IMR-90 (cell line): ENCODE results near the gene ESPL1. TPM values are rescaled to one million over a fixed set of nuclear protein-coding genes. Genes with fewer than 3 reads are reported as not detected.
A peak's percentile ranks its signal among the peaks of the same experiment; 100 is the strongest.

Experiments
- ATAC-seq: fragments of 200-7000 bp; cut with Tn5 transposase; 2 replicates; pipeline ENCODE4 v1.9.1; 2020; ENCODE audit warnings: low read depth, mild to moderate bottlenecking, moderate library complexity
- BruUV-seq: library from RNA; stranded (reverse); fragments of 400-500 nt; replicated peaks from 2 replicates; lab custom pipeline; 2021; lab: Mats Ljungman, UMichigan
- CTCF ChIA-PET: fragments of 300-600 bp; formaldehyde crosslinking; extraction: SDS; loops from one replicate; lab custom pipeline; 2021; ENCODE audit warnings: antibody characterized with exemption; lab: Yijun Ruan, JAX
- POLR2A ChIA-PET: fragments of 300-600 bp; sonication (Branson Sonifier 250); formaldehyde crosslinking; loops from one replicate; lab custom pipeline; 2022; ENCODE audit warnings: antibody characterized with exemption; ENCODE audit not compliant: unreplicated experiment; lab: Charles Lee
- DNase-seq: peaks from one replicate; pipeline ENCODE4 v3.0.0; 2013
- H2AFZ ChIP-seq: replicated peaks from 2 replicates; pipeline ENCODE3; 2013; ENCODE audit warnings: low read length, mild to moderate bottlenecking; ENCODE audit not compliant: poor library complexity
- H2AK5ac ChIP-seq: 2 replicates; pipeline ENCODE4 v1.6.1; 2013; ENCODE audit warnings: low read depth, low read length, inconsistent platforms
- H2AK9ac ChIP-seq: replicated peaks from 2 replicates; pipeline ENCODE3; 2013; ENCODE audit warnings: mild to moderate bottlenecking, low read depth, low read length, moderate library complexity; ENCODE audit not compliant: poor library complexity
- H2BK120ac ChIP-seq: 2 replicates; pipeline ENCODE4 v1.6.1; 2013; ENCODE audit warnings: low read depth, low read length, inconsistent platforms
- H2BK15ac ChIP-seq: 3 replicates; pipeline ENCODE4 v1.6.1; 2013; ENCODE audit warnings: low read depth, low read length, inconsistent platforms
- H2BK20ac ChIP-seq: 2 replicates; pipeline ENCODE4 v1.6.1; 2013; ENCODE audit warnings: low read depth, mild to moderate bottlenecking, inconsistent platforms, low read length, moderate library complexity
- H2BK5ac ChIP-seq: 2 replicates; pipeline ENCODE4 v1.6.1; 2013; ENCODE audit warnings: mild to moderate bottlenecking, low read depth, low read length, inconsistent platforms; ENCODE audit not compliant: poor library complexity, severe bottlenecking
- H3K14ac ChIP-seq: replicated peaks from 2 replicates; pipeline ENCODE4 v1.6.1; 2013; ENCODE audit warnings: low read depth, low read length, inconsistent platforms
- H3K18ac ChIP-seq: 2 replicates; pipeline ENCODE4 v1.6.1; 2013; ENCODE audit warnings: low read depth, low read length, control low read depth
- H3K23ac ChIP-seq: 2 replicates; pipeline ENCODE4 v1.6.1; 2013; ENCODE audit warnings: low read depth, low read length, inconsistent platforms
- H3K27ac ChIP-seq: 2 replicates; pipeline ENCODE4 v1.5.1; 2013; ENCODE audit warnings: mild to moderate bottlenecking, control low read depth, low read length; ENCODE audit not compliant: insufficient read depth
- H3K27me3 ChIP-seq: 2 replicates; pipeline ENCODE4 v1.6.1; 2013; ENCODE audit warnings: low read length; ENCODE audit not compliant: control insufficient read depth, insufficient read depth
- H3K36me3 ChIP-seq: 2 replicates; pipeline ENCODE4 v1.6.1; 2013; ENCODE audit warnings: low read length, mixed read lengths; ENCODE audit not compliant: control insufficient read depth, insufficient read depth
- H3K4ac ChIP-seq: 2 replicates; pipeline ENCODE4 v1.6.1; 2013; ENCODE audit warnings: low read depth, low read length, inconsistent platforms
- H3K4me1 ChIP-seq: 2 replicates; pipeline ENCODE4 v1.6.1; 2013; ENCODE audit warnings: low read length, mixed read lengths; ENCODE audit not compliant: control insufficient read depth, insufficient read depth
- H3K4me2 ChIP-seq: 2 replicates; pipeline ENCODE4 v1.6.1; 2013; ENCODE audit warnings: low read depth, mild to moderate bottlenecking, control low read depth, low read length, moderate library complexity
- H3K4me3 ChIP-seq: 2 replicates; pipeline ENCODE4 v1.5.1; 2013; ENCODE audit warnings: low read depth, mild to moderate bottlenecking, control low read depth, low read length, moderate library complexity; ENCODE audit not compliant: insufficient read depth
- H3K56ac ChIP-seq: 2 replicates; pipeline ENCODE4 v1.6.1; 2013; ENCODE audit warnings: low read length, inconsistent platforms; ENCODE audit not compliant: insufficient read depth; ENCODE audit errors: extremely low read depth
- H3K79me1 ChIP-seq, 2 experiments: 2 replicates each; pipeline ENCODE4 v1.6.1; 2013; ENCODE audit warnings: low read length in 2 of 2, inconsistent platforms in 1 of 2, low read depth in 1 of 2
- H3K9ac ChIP-seq: 2 replicates; pipeline ENCODE4 v1.6.1; 2013; ENCODE audit warnings: low read depth, low read length, control low read depth
- H3K9me1 ChIP-seq: 2 replicates; pipeline ENCODE4 v1.6.1; 2013; ENCODE audit warnings: low read length, inconsistent platforms; ENCODE audit not compliant: insufficient read depth
- H3K9me3 ChIP-seq: 2 replicates; pipeline ENCODE4 v1.6.1; 2013; ENCODE audit warnings: low read length; ENCODE audit not compliant: control insufficient read depth, insufficient read depth
- H4K20me1 ChIP-seq: 2 replicates; pipeline ENCODE4 v1.6.1; 2013; ENCODE audit warnings: low read length, inconsistent platforms; ENCODE audit not compliant: insufficient read depth
- H4K5ac ChIP-seq: 2 replicates; pipeline ENCODE4 v1.6.1; 2013; ENCODE audit warnings: mild to moderate bottlenecking, low read depth, low read length, control low read depth
- H4K8ac ChIP-seq, 2 experiments: 2 replicates each; pipeline ENCODE4 v1.6.1; 2013; ENCODE audit warnings: low read depth in 2 of 2, low read length in 2 of 2, control low read depth in 1 of 2, inconsistent platforms in 1 of 2
- H4K91ac ChIP-seq: 2 replicates; pipeline ENCODE4 v1.6.1; 2013; ENCODE audit warnings: low read depth, low read length, inconsistent platforms; ENCODE audit not compliant: insufficient read depth
- CEBPB ChIP-seq: IDR thresholded peaks from 2 replicates; pipeline ENCODE4 v1.6.1; 2012; ENCODE audit warnings: low read depth, low read length, improper control_type of control experiment
- CHD1 ChIP-seq: IDR thresholded peaks from 2 replicates; pipeline ENCODE4 v1.6.1; 2012; ENCODE audit warnings: low read depth, low read length, improper control_type of control experiment
- MAFK ChIP-seq: IDR thresholded peaks from 2 replicates; pipeline ENCODE4 v1.6.1; 2012; ENCODE audit warnings: low read depth, low read length, improper control_type of control experiment
- WGBS, 2 experiments: methylation state at CpG; one replicate each; pipeline versions ENCODE4 v1.1.5 to v1.1.7; 2013; ENCODE audit warnings: missing lambda C conversion rate in 2 of 2; ENCODE audit not compliant: insufficient read length in 1 of 2; ENCODE audit errors: extremely low coverage in 2 of 2; 5-methylcytosine and 5-hydroxymethylcytosine counted together
- dilution Hi-C: fragments of 300-500 bp; cut with HindIII; formaldehyde crosslinking; loops from one replicate; pipeline ENCODE4 v1.14.3; 2018; ENCODE audit warnings: low sequenced_read_pairs; ENCODE audit not compliant: unreplicated experiment
- in situ Hi-C: fragments of 300-500 bp; cut with MboI; formaldehyde crosslinking; loops from 3 replicates; pipeline ENCODE4 v1.14.3; 2019; ENCODE audit warnings: low sequenced_read_pairs, inconsistent platforms, mixed read lengths
- intact Hi-C: fragments of 100-400 bp; cut with micrococcal nuclease; formaldehyde crosslinking; loops from 2 replicates; pipeline ENCODE4 v1.10.0; 2022
- polyA plus RNA-seq, 3 experiments: library from polyadenylated mRNA; depleted of rRNA; stranded (reverse); fragments of >200 nt; gene quantifications; 2 replicates each; pipeline ENCODE4 v1.2.3, GENCODE V29; 2012; ENCODE audit warnings: low replicate concordance in 1 of 3
- total RNA-seq: library from RNA; depleted of rRNA; stranded (reverse); fragments of >200 nt; gene quantifications from 2 replicates; pipeline ENCODE4 v1.2.3, GENCODE V29; 2012
- TF ChIP-seq, protein P1 (sequence below): fragments of 150-350 bp; IDR thresholded peaks from 2 replicates; pipeline ENCODE4 v1.6.1; 2017; ENCODE audit warnings: mild to moderate bottlenecking, antibody characterized with exemption, low read length, low read depth

Gene ESPL1
- total and polyA plus RNA-seq, 2 of the 4 experiments (the other 2 are of a cell fraction), result 6.5 to 9.2 TPM

DNA sequence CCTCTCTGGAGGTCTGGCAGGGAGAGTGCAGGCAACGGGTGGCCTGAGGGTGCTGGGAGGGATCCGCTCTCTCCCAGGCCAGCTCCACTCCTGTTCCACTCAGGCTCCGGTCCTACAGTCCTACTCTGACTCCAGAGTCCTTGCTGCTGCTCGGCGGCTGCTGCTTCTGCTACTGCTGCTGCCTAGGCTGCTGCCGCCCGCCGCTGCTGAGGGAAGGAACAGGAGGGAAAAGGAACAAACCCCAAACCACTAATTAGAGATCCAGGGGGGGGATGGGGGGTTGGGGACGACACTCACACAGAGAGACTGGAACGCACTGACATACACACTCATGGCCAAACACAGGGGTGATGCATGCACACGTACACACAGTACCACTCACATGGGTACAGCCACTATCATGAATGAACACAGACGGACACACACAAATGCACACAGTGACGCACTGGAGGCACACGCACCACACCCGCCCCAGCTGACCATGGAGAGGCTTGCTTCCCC lies 68.1 kb downstream of the ESPL1 start, which contains the start of gene SP7:
SP7 (minus strand) TSS at position 174 of the 501 bp plus-strand sequence. CDS start 708 bp downstream, outside the sequence.
- dilution Hi-C loops (no loop called here), in situ Hi-C loops (no loop called here), intact Hi-C loops (no loop called here)
- H3K18ac ChIP-seq, result no peak within 1 kb of the TSS
- no peak within 1 kb of the TSS for H3K9ac ChIP-seq
- no peak within 1 kb of the TSS for H4K5ac ChIP-seq
- no peak within 1 kb of the TSS for H2BK15ac ChIP-seq
- H3K27ac ChIP-seq, result no peak within 1 kb of the TSS
- no peaks in the 10 kb centered on the region for H4K20me1 ChIP-seq
- TF ChIP-seq MAFK (no peak), CEBPB (no peak), CHD1 (no peak)
- TF ChIP-seq, protein P1, sequence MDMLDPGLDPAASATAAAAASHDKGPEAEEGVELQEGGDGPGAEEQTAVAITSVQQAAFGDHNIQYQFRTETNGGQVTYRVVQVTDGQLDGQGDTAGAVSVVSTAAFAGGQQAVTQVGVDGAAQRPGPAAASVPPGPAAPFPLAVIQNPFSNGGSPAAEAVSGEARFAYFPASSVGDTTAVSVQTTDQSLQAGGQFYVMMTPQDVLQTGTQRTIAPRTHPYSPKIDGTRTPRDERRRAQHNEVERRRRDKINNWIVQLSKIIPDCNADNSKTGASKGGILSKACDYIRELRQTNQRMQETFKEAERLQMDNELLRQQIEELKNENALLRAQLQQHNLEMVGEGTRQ, result no peak
- WGBS, 2 experiments, result no CpG with 5 or more reads among the region's 15 CpGs
- H3K36me3 ChIP-seq, result no peaks in the 10 kb centered on the region
- H4K8ac ChIP-seq, result no peak within 1 kb of the TSS
- H2AFZ ChIP-seq, result no peak within 1 kb of the TSS
- no TSS peak for BruUV-seq
- ATAC-seq (no peak; the same call in 1 of the 2 replicates), DNase-seq (no peak)
- no peak within 1 kb of the TSS for H2BK120ac ChIP-seq
- no peak within 1 kb of the TSS for H3K4me3 ChIP-seq
- H3K4ac ChIP-seq, result no peak within 1 kb of the TSS
- H3K79me1 ChIP-seq, result no peaks in the 10 kb centered on the region
- H3K4me2 ChIP-seq, result no peak within 1 kb of the TSS
- H3K4me1 ChIP-seq, result no peaks in the 10 kb centered on the region
- CTCF ChIA-PET, result interaction anchor here (1.3 kb wide), 1 partner anchor 9 kb away, joined by 3 read pairs; no protein-coding TSS in a partner anchor
- H2BK20ac ChIP-seq, result no peak within 1 kb of the TSS
- no peaks in the 10 kb centered on the region for H3K9me3 ChIP-seq
- H3K14ac ChIP-seq, result no peak within 1 kb of the TSS; the same call in 1 of the 2 replicates
- 0 out of 2 replicates have a peak within 1 kb of the TSS, but pooled peaks have one; percentile 59 for H3K23ac ChIP-seq
- POLR2A ChIA-PET, result no interaction called here
- H3K9me1 ChIP-seq, result peaks cover 6% of the 10 kb centered on the region; the same call in 1 of the 2 replicates
- no peak within 1 kb of the TSS for H2BK5ac ChIP-seq
- no peak within 1 kb of the TSS for H3K56ac ChIP-seq
- H2AK9ac ChIP-seq, result peak within 1 kb of the TSS; percentile 52
- peaks cover 84% of the 10 kb centered on the region for H3K27me3 ChIP-seq
- H4K91ac ChIP-seq, result no peak within 1 kb of the TSS
- H2AK5ac ChIP-seq, result peak within 1 kb of the TSS; percentile 23; the same call in 1 of the 2 replicates
